ENCODE measurements around the gene COX8A. TPM values are rescaled to one million over a fixed set of nuclear protein-coding genes. Genes with fewer than 3 reads are reported as not detected.

COX8A gene
- total and polyA plus RNA-seq, 2 of the 13 experiments (the other 11 are each of a cell fraction or from before 2014, with no cell fraction given) = 202 to 406 TPM

DNA sequence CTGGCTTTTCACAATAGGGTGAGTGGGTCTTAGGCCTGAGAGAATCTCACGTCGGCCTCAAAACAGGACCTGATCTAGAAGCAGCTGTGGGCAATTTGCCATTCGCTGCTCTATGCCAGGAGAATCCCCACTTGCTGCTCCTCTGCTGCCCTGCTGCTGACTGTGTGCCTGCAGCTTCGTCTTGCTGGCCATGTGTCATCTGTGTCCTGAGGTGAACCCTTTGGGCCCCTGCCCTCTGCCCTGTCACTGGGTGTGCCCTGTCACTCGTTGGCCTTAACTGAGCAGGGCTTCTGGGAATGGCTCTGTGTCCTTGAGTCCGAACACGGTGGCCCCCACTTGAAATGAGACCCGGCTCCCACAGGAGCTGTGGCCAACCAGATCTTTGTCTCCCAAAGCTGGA is 29.4 kb upstream of the COX8A start (continued):
- no peak for TF ChIP-seq ZNF652 (CRISPR knock-in tag; IDR thresholded peaks at IDR 0.05; ENCODE audit: borderline replicate concordance, low read depth)
- TF ChIP-seq, protein P1, sequence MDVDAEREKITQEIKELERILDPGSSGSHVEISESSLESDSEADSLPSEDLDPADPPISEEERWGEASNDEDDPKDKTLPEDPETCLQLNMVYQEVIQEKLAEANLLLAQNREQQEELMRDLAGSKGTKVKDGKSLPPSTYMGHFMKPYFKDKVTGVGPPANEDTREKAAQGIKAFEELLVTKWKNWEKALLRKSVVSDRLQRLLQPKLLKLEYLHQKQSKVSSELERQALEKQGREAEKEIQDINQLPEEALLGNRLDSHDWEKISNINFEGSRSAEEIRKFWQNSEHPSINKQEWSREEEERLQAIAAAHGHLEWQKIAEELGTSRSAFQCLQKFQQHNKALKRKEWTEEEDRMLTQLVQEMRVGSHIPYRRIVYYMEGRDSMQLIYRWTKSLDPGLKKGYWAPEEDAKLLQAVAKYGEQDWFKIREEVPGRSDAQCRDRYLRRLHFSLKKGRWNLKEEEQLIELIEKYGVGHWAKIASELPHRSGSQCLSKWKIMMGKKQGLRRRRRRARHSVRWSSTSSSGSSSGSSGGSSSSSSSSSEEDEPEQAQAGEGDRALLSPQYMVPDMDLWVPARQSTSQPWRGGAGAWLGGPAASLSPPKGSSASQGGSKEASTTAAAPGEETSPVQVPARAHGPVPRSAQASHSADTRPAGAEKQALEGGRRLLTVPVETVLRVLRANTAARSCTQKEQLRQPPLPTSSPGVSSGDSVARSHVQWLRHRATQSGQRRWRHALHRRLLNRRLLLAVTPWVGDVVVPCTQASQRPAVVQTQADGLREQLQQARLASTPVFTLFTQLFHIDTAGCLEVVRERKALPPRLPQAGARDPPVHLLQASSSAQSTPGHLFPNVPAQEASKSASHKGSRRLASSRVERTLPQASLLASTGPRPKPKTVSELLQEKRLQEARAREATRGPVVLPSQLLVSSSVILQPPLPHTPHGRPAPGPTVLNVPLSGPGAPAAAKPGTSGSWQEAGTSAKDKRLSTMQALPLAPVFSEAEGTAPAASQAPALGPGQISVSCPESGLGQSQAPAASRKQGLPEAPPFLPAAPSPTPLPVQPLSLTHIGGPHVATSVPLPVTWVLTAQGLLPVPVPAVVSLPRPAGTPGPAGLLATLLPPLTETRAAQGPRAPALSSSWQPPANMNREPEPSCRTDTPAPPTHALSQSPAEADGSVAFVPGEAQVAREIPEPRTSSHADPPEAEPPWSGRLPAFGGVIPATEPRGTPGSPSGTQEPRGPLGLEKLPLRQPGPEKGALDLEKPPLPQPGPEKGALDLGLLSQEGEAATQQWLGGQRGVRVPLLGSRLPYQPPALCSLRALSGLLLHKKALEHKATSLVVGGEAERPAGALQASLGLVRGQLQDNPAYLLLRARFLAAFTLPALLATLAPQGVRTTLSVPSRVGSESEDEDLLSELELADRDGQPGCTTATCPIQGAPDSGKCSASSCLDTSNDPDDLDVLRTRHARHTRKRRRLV (CRISPR knock-in tag; IDR thresholded peaks at IDR 0.05) = no peak
- peak; percentile 69 for TF ChIP-seq SALL1 (CRISPR knock-in tag; IDR thresholded peaks at IDR 0.05)
- TF ChIP-seq HNF1B (CRISPR knock-in tag; IDR thresholded peaks at IDR 0.05) = no peak
- no peak for TF ChIP-seq ZNF549 (CRISPR knock-in tag; IDR thresholded peaks at IDR 0.05)
- no peak for TF ChIP-seq ZNF572 (CRISPR knock-in tag; IDR thresholded peaks at IDR 0.05)
- TF ChIP-seq NFE2L1 (CRISPR knock-in tag; IDR thresholded peaks at IDR 0.05; ENCODE audit: borderline replicate concordance) = no peak
- TF ChIP-seq, protein P2, sequence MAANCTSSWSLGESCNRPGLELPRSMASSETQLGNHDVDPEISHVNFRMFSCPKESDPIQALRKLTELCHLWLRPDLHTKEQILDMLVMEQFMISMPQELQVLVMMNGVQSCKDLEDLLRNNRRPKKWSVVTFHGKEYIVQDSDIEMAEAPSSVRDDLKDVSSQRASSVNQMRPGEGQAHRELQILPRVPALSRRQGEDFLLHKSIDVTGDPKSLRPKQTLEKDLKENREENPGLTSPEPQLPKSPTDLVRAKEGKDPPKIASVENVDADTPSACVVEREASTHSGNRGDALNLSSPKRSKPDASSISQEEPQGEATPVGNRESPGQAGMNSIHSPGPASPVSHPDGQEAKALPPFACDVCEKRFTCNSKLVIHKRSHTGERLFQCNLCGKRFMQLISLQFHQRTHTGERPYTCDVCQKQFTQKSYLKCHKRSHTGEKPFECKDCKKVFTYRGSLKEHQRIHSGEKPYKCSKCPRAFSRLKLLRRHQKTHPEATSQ (CRISPR knock-in tag; IDR thresholded peaks at IDR 0.05; ENCODE audit: borderline replicate concordance) = no peak
- no peak for TF ChIP-seq ZNF441 (CRISPR knock-in tag; IDR thresholded peaks at IDR 0.05; ENCODE audit: borderline replicate concordance)
- TF ChIP-seq ZKSCAN1 (IDR thresholded peaks at IDR 0.05; ENCODE audit: low read length) = peak; percentile 63; the same call in 1 of the 2 replicates
- TF ChIP-seq MZF1 (CRISPR knock-in tag; IDR thresholded peaks at IDR 0.05; ENCODE audit: borderline replicate concordance) = no peak
- peak; percentile 28; the same call in 1 of the 2 replicates for TF ChIP-seq ZBTB7A (CRISPR knock-in tag; IDR thresholded peaks at IDR 0.05)
- TF ChIP-seq ZBTB21 (CRISPR knock-in tag; IDR thresholded peaks at IDR 0.05) = no peak
- no peak for TF ChIP-seq ZNF737 (CRISPR knock-in tag; IDR thresholded peaks at IDR 0.05; ENCODE audit: borderline replicate concordance)
- no peak for TF ChIP-seq ZMYM4 (CRISPR knock-in tag; IDR thresholded peaks at IDR 0.05)
- TF ChIP-seq ARHGAP35 (CRISPR knock-in tag; IDR thresholded peaks at IDR 0.05; ENCODE audit: borderline replicate concordance) = no peak
- TF ChIP-seq ZNF546 (CRISPR knock-in tag; conservative IDR thresholded peaks at IDR 0.05) = no peak
- no peak for TF ChIP-seq SNAPC2 (CRISPR knock-in tag; IDR thresholded peaks at IDR 0.05)

Measured in HepG2 (cell line).